Measurements from ENCODE around the gene SRGAP2C.
"Not testable (repeated sequence)": the region's sequence is repeated elsewhere in the genome, so short reads cannot be mapped to it uniquely, and the experiment has no call there.

SRGAP2C gene

GRCh38 chr1:121293263-121294204 lies 108.8 kb downstream of the SRGAP2C start:
- not testable (repeated sequence) for H3K27me3 ChIP-seq (ENCODE audit: control insufficient read depth, insufficient read depth, low read length); H3K4me1 ChIP-seq (ENCODE audit: control insufficient read depth, insufficient read depth, low read length); H3K36me3 ChIP-seq (ENCODE audit: control insufficient read depth, insufficient read depth, low read length); H3K27ac ChIP-seq (ENCODE audit: low read depth, low read length); H3K9ac ChIP-seq (ENCODE audit: low read length); H3K9me3 ChIP-seq (ENCODE audit: control insufficient read depth, insufficient read depth, low read depth, low read length); H3K4me3 ChIP-seq (ENCODE audit: low read depth, low read length)

DNA sequence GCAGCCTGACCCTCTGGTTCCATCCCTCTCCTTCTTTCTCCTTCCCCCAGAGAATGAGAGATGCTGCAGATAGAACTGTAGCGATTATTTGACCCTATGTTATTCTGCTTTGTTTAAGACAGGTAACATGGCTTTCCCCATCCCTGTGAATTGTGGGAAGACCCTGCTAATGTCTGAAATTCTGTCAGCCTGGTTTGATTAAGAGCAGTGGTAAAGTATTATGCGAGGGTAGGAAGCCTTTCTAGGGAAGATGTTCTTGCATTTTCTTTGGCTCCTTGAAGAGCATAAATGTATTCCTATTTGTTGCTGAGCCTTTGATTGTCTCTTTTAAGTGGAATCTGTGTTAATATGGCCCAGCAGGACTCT lies 109.4 kb downstream of the SRGAP2C start:
- not testable (repeated sequence) for H3K9ac ChIP-seq (ENCODE audit: low read length)

GRCh38 chr1:121296563-121296962 lies 111.8 kb downstream of the SRGAP2C start:
- H3K27ac ChIP-seq (ENCODE audit: low read depth, low read length); H3K9me3 ChIP-seq (ENCODE audit: control insufficient read depth, insufficient read depth, low read depth, low read length); H3K4me3 ChIP-seq (ENCODE audit: low read depth, low read length); H3K9ac ChIP-seq (ENCODE audit: low read length); H3K27me3 ChIP-seq (ENCODE audit: control insufficient read depth, insufficient read depth, low read length); H3K36me3 ChIP-seq (ENCODE audit: control insufficient read depth, insufficient read depth, low read length); H3K4me1 ChIP-seq (ENCODE audit: control insufficient read depth, insufficient read depth, low read length): not testable (repeated sequence)

More for the DNA sequence above, 109.4 kb downstream of the SRGAP2C start:
- not testable (repeated sequence) for H3K36me3 ChIP-seq (ENCODE audit: control insufficient read depth, insufficient read depth, low read length); H3K27me3 ChIP-seq (ENCODE audit: control insufficient read depth, insufficient read depth, low read length); H3K9me3 ChIP-seq (ENCODE audit: control insufficient read depth, insufficient read depth, low read depth, low read length); H3K4me1 ChIP-seq (ENCODE audit: control insufficient read depth, insufficient read depth, low read length); H3K27ac ChIP-seq (ENCODE audit: low read depth, low read length); H3K4me3 ChIP-seq (ENCODE audit: low read depth, low read length)

DNA sequence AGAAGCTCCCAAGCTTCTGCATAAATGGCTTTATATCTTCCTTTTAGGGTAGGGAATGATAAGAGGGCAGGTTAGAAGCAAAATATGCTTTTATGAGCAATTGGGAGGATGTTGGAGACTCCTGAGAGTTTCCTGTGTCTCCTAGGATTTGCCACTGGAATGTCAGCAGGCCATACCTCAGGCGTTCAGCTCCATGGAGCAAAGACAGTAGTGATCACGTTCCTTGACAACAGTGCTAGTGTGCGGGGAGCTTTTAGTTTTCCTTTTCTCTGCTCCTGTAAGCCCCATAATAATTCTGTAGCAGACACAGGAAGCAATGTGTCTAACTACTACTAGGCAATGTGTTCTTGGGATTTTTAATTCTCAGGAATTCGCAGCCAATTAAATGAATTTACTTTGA lies 113.8 kb downstream of the SRGAP2C start:
- not testable (repeated sequence) for H3K4me3 ChIP-seq (ENCODE audit: low read depth, low read length); H3K9me3 ChIP-seq (ENCODE audit: control insufficient read depth, insufficient read depth, low read depth, low read length); H3K27ac ChIP-seq (ENCODE audit: low read depth, low read length); H3K36me3 ChIP-seq (ENCODE audit: control insufficient read depth, insufficient read depth, low read length); H3K4me1 ChIP-seq (ENCODE audit: control insufficient read depth, insufficient read depth, low read length); H3K27me3 ChIP-seq (ENCODE audit: control insufficient read depth, insufficient read depth, low read length); H3K9ac ChIP-seq (ENCODE audit: low read length)

- not testable (repeated sequence) for H3K9me3 ChIP-seq (ENCODE audit: control insufficient read depth, insufficient read depth, low read depth, low read length); H3K36me3 ChIP-seq (ENCODE audit: control insufficient read depth, insufficient read depth, low read length); H3K9ac ChIP-seq (ENCODE audit: low read length); H3K4me3 ChIP-seq (ENCODE audit: low read depth, low read length); H3K27ac ChIP-seq (ENCODE audit: low read depth, low read length); H3K4me1 ChIP-seq (ENCODE audit: control insufficient read depth, insufficient read depth, low read length); H3K27me3 ChIP-seq (ENCODE audit: control insufficient read depth, insufficient read depth, low read length)
These were observed 114.9 kb downstream of the SRGAP2C start for GRCh38 chr1:121299514-121300149.

DNA sequence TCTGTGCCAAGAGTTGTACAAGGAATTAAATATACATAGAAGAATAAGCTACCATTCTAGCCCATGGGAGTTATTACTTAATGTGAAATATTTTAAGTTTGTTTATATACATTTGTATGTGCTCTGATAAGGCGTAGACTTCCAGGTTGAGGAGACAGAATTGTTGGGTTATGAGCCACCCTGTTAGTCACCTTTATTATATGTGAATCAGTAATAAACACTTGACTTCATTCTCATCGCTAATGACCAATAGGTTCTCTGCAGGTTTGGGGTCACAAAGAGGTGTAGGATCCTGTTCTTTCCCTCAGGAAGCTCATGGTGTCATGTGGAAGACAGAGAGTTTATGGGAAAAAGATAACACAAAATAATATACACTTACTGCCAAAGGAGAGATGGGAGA lies 117.1 kb downstream of the SRGAP2C start:
- not testable (repeated sequence) for H3K9me3 ChIP-seq (ENCODE audit: control insufficient read depth, insufficient read depth, low read depth, low read length); H3K4me3 ChIP-seq (ENCODE audit: low read depth, low read length)

GRCh38 chr1:121307759-121308158 lies 123.0 kb downstream of the SRGAP2C start:
- H3K4me3 ChIP-seq (ENCODE audit: low read depth, low read length); H3K4me1 ChIP-seq (ENCODE audit: control insufficient read depth, insufficient read depth, low read length); H3K27ac ChIP-seq (ENCODE audit: low read depth, low read length); H3K9me3 ChIP-seq (ENCODE audit: control insufficient read depth, insufficient read depth, low read depth, low read length); H3K27me3 ChIP-seq (ENCODE audit: control insufficient read depth, insufficient read depth, low read length); H3K36me3 ChIP-seq (ENCODE audit: control insufficient read depth, insufficient read depth, low read length); H3K9ac ChIP-seq (ENCODE audit: low read length): not testable (repeated sequence)

More for the DNA sequence above, 117.1 kb downstream of the SRGAP2C start:
- H3K4me1 ChIP-seq (ENCODE audit: control insufficient read depth, insufficient read depth, low read length); H3K27me3 ChIP-seq (ENCODE audit: control insufficient read depth, insufficient read depth, low read length); H3K36me3 ChIP-seq (ENCODE audit: control insufficient read depth, insufficient read depth, low read length); H3K9ac ChIP-seq (ENCODE audit: low read length); H3K27ac ChIP-seq (ENCODE audit: low read depth, low read length): not testable (repeated sequence)

GRCh38 chr1:121315509-121315908 lies 130.7 kb downstream of the SRGAP2C start:
- H3K9me3 ChIP-seq (ENCODE audit: control insufficient read depth, insufficient read depth, low read depth, low read length); H3K4me3 ChIP-seq (ENCODE audit: low read depth, low read length); H3K36me3 ChIP-seq (ENCODE audit: control insufficient read depth, insufficient read depth, low read length); H3K27me3 ChIP-seq (ENCODE audit: control insufficient read depth, insufficient read depth, low read length); H3K9ac ChIP-seq (ENCODE audit: low read length); H3K4me1 ChIP-seq (ENCODE audit: control insufficient read depth, insufficient read depth, low read length); H3K27ac ChIP-seq (ENCODE audit: low read depth, low read length): not testable (repeated sequence)

DNA sequence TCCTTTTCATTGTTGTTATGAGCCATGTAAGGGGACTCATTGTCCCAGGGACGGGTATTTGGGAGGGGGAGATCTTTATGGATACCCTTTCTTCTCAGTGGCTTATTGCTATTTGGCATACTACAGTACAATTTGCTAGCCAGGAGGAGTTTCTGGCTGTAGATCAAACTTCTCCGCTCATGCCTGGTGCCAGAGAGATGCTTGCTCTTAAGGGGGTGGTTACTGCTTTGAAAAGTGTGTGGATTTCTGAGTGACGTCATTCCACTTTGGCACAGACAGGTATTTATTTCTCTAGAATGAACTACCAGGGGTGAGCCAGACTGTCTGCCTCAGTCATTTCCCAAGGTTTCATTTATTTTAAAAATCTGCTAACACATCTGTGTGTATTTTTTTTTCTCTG lies 131.3 kb downstream of the SRGAP2C start:
- not testable (repeated sequence) for H3K9me3 ChIP-seq (ENCODE audit: control insufficient read depth, insufficient read depth, low read depth, low read length); H3K4me3 ChIP-seq (ENCODE audit: low read depth, low read length); H3K4me1 ChIP-seq (ENCODE audit: control insufficient read depth, insufficient read depth, low read length); H3K9ac ChIP-seq (ENCODE audit: low read length); H3K27ac ChIP-seq (ENCODE audit: low read depth, low read length); H3K36me3 ChIP-seq (ENCODE audit: control insufficient read depth, insufficient read depth, low read length); H3K27me3 ChIP-seq (ENCODE audit: control insufficient read depth, insufficient read depth, low read length)

GRCh38 chr1:121317491-121318468 lies 133.0 kb downstream of the SRGAP2C start:
- not testable (repeated sequence) for H3K27me3 ChIP-seq (ENCODE audit: control insufficient read depth, insufficient read depth, low read length); H3K27ac ChIP-seq (ENCODE audit: low read depth, low read length); H3K4me3 ChIP-seq (ENCODE audit: low read depth, low read length); H3K9me3 ChIP-seq (ENCODE audit: control insufficient read depth, insufficient read depth, low read depth, low read length); H3K36me3 ChIP-seq (ENCODE audit: control insufficient read depth, insufficient read depth, low read length); H3K4me1 ChIP-seq (ENCODE audit: control insufficient read depth, insufficient read depth, low read length); H3K9ac ChIP-seq (ENCODE audit: low read length)

- H3K9me3 ChIP-seq (ENCODE audit: control insufficient read depth, insufficient read depth, low read depth, low read length); H3K4me3 ChIP-seq (ENCODE audit: low read depth, low read length); H3K4me1 ChIP-seq (ENCODE audit: control insufficient read depth, insufficient read depth, low read length); H3K36me3 ChIP-seq (ENCODE audit: control insufficient read depth, insufficient read depth, low read length); H3K9ac ChIP-seq (ENCODE audit: low read length); H3K27me3 ChIP-seq (ENCODE audit: control insufficient read depth, insufficient read depth, low read length); H3K27ac ChIP-seq (ENCODE audit: low read depth, low read length): not testable (repeated sequence)
These were observed 133.9 kb downstream of the SRGAP2C start for GRCh38 chr1:121318687-121319086.
